HepG2 (cell line): ENCODE measurements around the gene VASH2. TPM values are rescaled to one million over a fixed set of nuclear protein-coding genes. Genes with fewer than 3 reads are reported as not detected.

Experiments used
- ATAC-seq: fragments of 200-7000 bp; cut with Tn5 transposase; 3 replicates; pipeline ENCODE4 v1.9.1; 2020; ENCODE audit warnings: mild to moderate bottlenecking, moderate library complexity
- BruUV-seq: library from RNA; stranded (reverse); fragments of 400-500 nt; replicated peaks from 2 replicates; lab custom pipeline; 2021; lab: Mats Ljungman, UMichigan
- CTCF ChIA-PET: fragments of 300-600 bp; formaldehyde crosslinking; extraction: SDS; loops from one replicate; lab custom pipeline; 2021; ENCODE audit warnings: low total read pairs, inconsistent platforms, low intra/inter-chr PET ratio; lab: Yijun Ruan, JAX
- POLR2A ChIA-PET: fragments of 350-600 bp; sonication (Branson Sonifier 250); formaldehyde crosslinking; loops from one replicate; lab custom pipeline; 2020; ENCODE audit warnings: antibody characterized with exemption, inconsistent platforms; lab: Yijun Ruan, JAX
- DNase-seq: peaks from one replicate; pipeline ENCODE4 v3.0.0-alpha.2; 2015; ENCODE audit warnings: low spot score
- FAIRE-seq: peaks from 3 replicates; lab custom pipeline; 2011; peaks lifted over from hg19 to GRCh38; lab: Jason Lieb, UNC
- H2AFZ ChIP-seq: one replicate; pipeline ENCODE4 v1.6.1; 2011; ENCODE audit warnings: low read length, inconsistent platforms
- H3K27ac ChIP-seq: fragments of 300-600 bp; 3 replicates; pipeline ENCODE4 v1.8.0; 2011; ENCODE audit warnings: mixed run types, mild to moderate bottlenecking, mixed read lengths, low read length, inconsistent platforms; ENCODE audit not compliant: insufficient read depth; ENCODE audit errors: extremely low read length
- H3K27me3 ChIP-seq, 2 experiments: fragments of 200-600 bp in 1 of 2; 2 replicates in 1 of 2; 3 replicates in 1 of 2; pipeline versions ENCODE4 v1.6.0 to v1.8.0; 2011; ENCODE audit warnings: low read length in 2 of 2, mild to moderate bottlenecking in 2 of 2, moderate library complexity in 2 of 2, inconsistent platforms in 1 of 2; ENCODE audit not compliant: insufficient read depth in 2 of 2, control insufficient read depth in 1 of 2
- H3K36me3 ChIP-seq, 2 experiments: fragments of 200-600 bp in 1 of 2; replicated peaks in 1 of 2; 2 replicates in 1 of 2; 3 replicates in 1 of 2; pipeline versions ENCODE4 v1.5.1 to v1.8.0; 2011; ENCODE audit warnings: low read length in 2 of 2, inconsistent platforms in 1 of 2; ENCODE audit not compliant: insufficient read depth in 2 of 2, control insufficient read depth in 1 of 2
- H3K4me1 ChIP-seq: 2 replicates; pipeline ENCODE4 v1.5.1; 2012; ENCODE audit warnings: low read length, inconsistent platforms; ENCODE audit not compliant: insufficient read depth
- H3K4me2 ChIP-seq: 2 replicates; pipeline ENCODE4 v1.6.0; 2011; ENCODE audit warnings: low read depth, low read length, inconsistent platforms
- H3K4me3 ChIP-seq, 3 experiments: fragments of 200-600 bp in 1 of 3; sonication (generic), shearing (Covaris generic) in 1 of 3; replicated peaks in 1 of 3; 2 replicates each; pipeline ENCODE4 v1.5.1; 2011 to 2016; ENCODE audit warnings: low read length in 3 of 3, inconsistent platforms in 2 of 3, low read depth in 2 of 3, mild to moderate bottlenecking in 2 of 3, control low read depth in 1 of 3, mixed read lengths in 1 of 3; ENCODE audit not compliant: insufficient read depth in 1 of 3
- H3K79me2 ChIP-seq: one replicate; pipeline ENCODE4 v1.6.1; 2011; ENCODE audit warnings: low read length, inconsistent platforms; ENCODE audit not compliant: insufficient read depth
- H3K9ac ChIP-seq: 2 replicates; pipeline ENCODE4 v1.6.0; 2011; ENCODE audit warnings: mild to moderate bottlenecking, low read depth, low read length, inconsistent platforms; ENCODE audit not compliant: insufficient read depth
- H3K9me3 ChIP-seq: 2 replicates; pipeline ENCODE4 v1.5.1; 2012; ENCODE audit warnings: mild to moderate bottlenecking, low read length
- H4K20me1 ChIP-seq: 2 replicates; pipeline ENCODE4 v1.6.0; 2011; ENCODE audit warnings: inconsistent platforms, mild to moderate bottlenecking, low read length, moderate library complexity; ENCODE audit not compliant: insufficient read depth
- HNRNPK ChIP-seq: fragments of 200-400 bp; formaldehyde crosslinking; IDR thresholded peaks from 2 replicates; pipeline ENCODE4 v1.6.1; 2018; ENCODE audit warnings: low read length, low read depth, moderate library complexity, mild to moderate bottlenecking; ENCODE audit not compliant: poor library complexity, severe bottlenecking
- SAP130 ChIP-seq: IDR thresholded peaks from 2 replicates; pipeline ENCODE4 v1.6.1; 2016; ENCODE audit warnings: low read depth
- SOX13 ChIP-seq, 3 experiments: fragments of 450-650 bp in 1 of 3; sonication (generic) in 1 of 3; formaldehyde crosslinking in 1 of 3; IDR thresholded peaks in 2 of 3; conservative IDR thresholded peaks in 1 of 3; 2 replicates each; pipeline versions ENCODE4 v1.5.0 to v1.6.1; 2016 to 2020; ENCODE audit warnings: antibody characterized with exemption in 1 of 3, mild to moderate bottlenecking in 1 of 3, missing compliant biosample characterization in 1 of 3, missing genetic modification reagents in 1 of 3, moderate library complexity in 1 of 3
- SOX5 ChIP-seq: IDR thresholded peaks from 2 replicates; pipeline ENCODE4 v1.6.1; 2016; ENCODE audit warnings: borderline replicate concordance
- ZNF605 ChIP-seq: sonication (generic); formaldehyde crosslinking; IDR thresholded peaks from 2 replicates; pipeline ENCODE4 v1.8.0; 2022; ENCODE audit warnings: mild to moderate bottlenecking, missing genetic modification reagents
- ZNF841 ChIP-seq: sonication (generic); formaldehyde crosslinking; IDR thresholded peaks from 2 replicates; pipeline ENCODE4 v1.8.1; 2023; ENCODE audit warnings: missing genetic modification reagents, borderline replicate concordance
- WGBS: methylation state at CpG from one replicate; pipeline ENCODE4 v1.1.6; 2017; ENCODE audit warnings: low lambda C conversion rate; 5-methylcytosine and 5-hydroxymethylcytosine counted together
- in situ Hi-C: cut with HindIII; loops from 2 replicates; pipeline ENCODE4 v1.10.0; 2017; ENCODE audit warnings: low pct_unique_long_range_greater_than_20kb; ENCODE audit not compliant: extremely low pct_ligation_motif_present
- intact Hi-C: fragments of 100-400 bp; cut with micrococcal nuclease; formaldehyde crosslinking; loops from one replicate; pipeline ENCODE4 v1.10.0; 2022; ENCODE audit not compliant: unreplicated experiment
- polyA plus RNA-seq, 8 experiments: library from polyadenylated mRNA; depleted of rRNA in 3 of 8; stranded (reverse) in 7 of 8; unstranded in 1 of 8; fragments of >200 nt; fragmentation: Illumina TruSeq in 4 of 8; extraction: Trizol in 4 of 8; gene quantifications; 2 replicates each; pipeline versions ENCODE4 v1.2.1 to v1.2.3, GENCODE V29; 2011 to 2016; ENCODE audit warnings: low read depth in 4 of 8, missing spikeins in 1 of 8, mixed read lengths in 1 of 8; ENCODE audit not compliant: insufficient read depth in 1 of 8
- total RNA-seq, 5 experiments: library from RNA; depleted of rRNA; stranded (reverse); fragments of >200 nt; fragmentation: Illumina TruSeq; extraction: Trizol; gene quantifications; 2 replicates each; pipeline ENCODE4 v1.2.3, GENCODE V29; 2016; ENCODE audit warnings: low read depth in 1 of 5
- TF ChIP-seq, protein P1 (sequence below): sonication (generic); formaldehyde crosslinking; IDR thresholded peaks from 2 replicates; pipeline ENCODE4 v1.5.0; 2020; ENCODE audit warnings: mild to moderate bottlenecking, missing genetic modification reagents
- TF ChIP-seq, protein P2 (sequence below): sonication (generic); formaldehyde crosslinking; IDR thresholded peaks from 2 replicates; pipeline ENCODE4 v1.4.0; 2020; ENCODE audit warnings: missing genetic modification reagents
- TF ChIP-seq, protein P3 (sequence below): sonication (generic); formaldehyde crosslinking; IDR thresholded peaks from 2 replicates; pipeline ENCODE4 v1.4.0; 2020; ENCODE audit warnings: low read depth, mild to moderate bottlenecking, missing genetic modification reagents
- TF ChIP-seq, protein P4 (sequence below): conservative IDR thresholded peaks from 2 replicates; pipeline ENCODE4 v1.6.1; 2018; ENCODE audit warnings: missing genetic modification reagents
- TF ChIP-seq, protein P5 (sequence below): sonication (generic); formaldehyde crosslinking; IDR thresholded peaks from 2 replicates; pipeline ENCODE4 v1.4.0; 2020; ENCODE audit warnings: missing genetic modification reagents, borderline replicate concordance

The VASH2 gene
- total and polyA plus RNA-seq, 2 of the 13 experiments (the other 11 are each of a cell fraction or from before 2014, with no cell fraction given), result 0.44 to 1.00 TPM

GRCh38 chr1:212930986-212931678 lies 19.2 kb upstream of the VASH2 start:
- Histone ChIP-seq H2AFZ (no peak overlapping the region), H3K4me3 (peak overlapping the region; percentile 11 to 46 (median 33); a peak in 3 of 6 replicates), H3K36me3 (no peaks in the 10 kb centered on the region), H3K4me2 (peak overlapping the region; percentile 66), H3K9me3 (no peaks in the 10 kb centered on the region), H3K27me3 (no peaks in the 10 kb centered on the region), H4K20me1 (no peaks in the 10 kb centered on the region), H3K4me1 (peaks cover 50% of the 10 kb centered on the region), H3K79me2 (no peaks in the 10 kb centered on the region), H3K9ac (peak overlapping the region; percentile 54), H3K27ac (peak overlapping the region; percentile 73)
- intact Hi-C loops, result no loop called here
- FAIRE-seq (peak; percentile 95), ATAC-seq (peak; percentile 85), DNase-seq (peak; percentile 87)
- WGBS, result 26% methylated on average over 10 of the region's 10 CpGs
- in situ Hi-C loops, result no loop called here
- no TSS peak for BruUV-seq
- POLR2A ChIA-PET, result interaction anchor here (1.0 to 1.1 kb wide), 3 partner anchors 10 to 112 kb away, joined by 3 to 4 read pairs (median 4); no protein-coding TSS in a partner anchor
- CTCF ChIA-PET, result no interaction called here
- no peak for TF ChIP-seq ZNF841 (CRISPR knock-in tag)
- peak; percentile 56; the same call in 1 of the 2 replicates for TF ChIP-seq SAP130 (CRISPR knock-in tag)
- TF ChIP-seq SOX5 (CRISPR knock-in tag), result peak; percentile 73
- no peak for TF ChIP-seq HNRNPK
- peak; percentile 42; the same call in 1 of the 2 replicates for TF ChIP-seq SOX13 (IDR thresholded peaks at IDR 0.05)
- peak in 1 of 2 experiments; percentile 76; a peak in 2 of 4 replicates for TF ChIP-seq SOX13 (CRISPR knock-in tag; conservative IDR thresholded peaks at IDR 0.05 in 1 of 2, IDR thresholded peaks at IDR 0.05 in 1 of 2)
- TF ChIP-seq, protein P1, sequence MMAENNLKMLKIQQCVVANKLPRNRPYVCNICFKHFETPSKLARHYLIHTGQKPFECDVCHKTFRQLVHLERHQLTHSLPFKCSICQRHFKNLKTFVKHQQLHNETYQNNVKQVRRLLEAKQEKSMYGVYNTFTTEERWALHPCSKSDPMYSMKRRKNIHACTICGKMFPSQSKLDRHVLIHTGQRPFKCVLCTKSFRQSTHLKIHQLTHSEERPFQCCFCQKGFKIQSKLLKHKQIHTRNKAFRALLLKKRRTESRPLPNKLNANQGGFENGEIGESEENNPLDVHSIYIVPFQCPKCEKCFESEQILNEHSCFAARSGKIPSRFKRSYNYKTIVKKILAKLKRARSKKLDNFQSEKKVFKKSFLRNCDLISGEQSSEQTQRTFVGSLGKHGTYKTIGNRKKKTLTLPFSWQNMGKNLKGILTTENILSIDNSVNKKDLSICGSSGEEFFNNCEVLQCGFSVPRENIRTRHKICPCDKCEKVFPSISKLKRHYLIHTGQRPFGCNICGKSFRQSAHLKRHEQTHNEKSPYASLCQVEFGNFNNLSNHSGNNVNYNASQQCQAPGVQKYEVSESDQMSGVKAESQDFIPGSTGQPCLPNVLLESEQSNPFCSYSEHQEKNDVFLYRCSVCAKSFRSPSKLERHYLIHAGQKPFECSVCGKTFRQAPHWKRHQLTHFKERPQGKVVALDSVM (CRISPR knock-in tag), result no peak
- TF ChIP-seq, protein P2, sequence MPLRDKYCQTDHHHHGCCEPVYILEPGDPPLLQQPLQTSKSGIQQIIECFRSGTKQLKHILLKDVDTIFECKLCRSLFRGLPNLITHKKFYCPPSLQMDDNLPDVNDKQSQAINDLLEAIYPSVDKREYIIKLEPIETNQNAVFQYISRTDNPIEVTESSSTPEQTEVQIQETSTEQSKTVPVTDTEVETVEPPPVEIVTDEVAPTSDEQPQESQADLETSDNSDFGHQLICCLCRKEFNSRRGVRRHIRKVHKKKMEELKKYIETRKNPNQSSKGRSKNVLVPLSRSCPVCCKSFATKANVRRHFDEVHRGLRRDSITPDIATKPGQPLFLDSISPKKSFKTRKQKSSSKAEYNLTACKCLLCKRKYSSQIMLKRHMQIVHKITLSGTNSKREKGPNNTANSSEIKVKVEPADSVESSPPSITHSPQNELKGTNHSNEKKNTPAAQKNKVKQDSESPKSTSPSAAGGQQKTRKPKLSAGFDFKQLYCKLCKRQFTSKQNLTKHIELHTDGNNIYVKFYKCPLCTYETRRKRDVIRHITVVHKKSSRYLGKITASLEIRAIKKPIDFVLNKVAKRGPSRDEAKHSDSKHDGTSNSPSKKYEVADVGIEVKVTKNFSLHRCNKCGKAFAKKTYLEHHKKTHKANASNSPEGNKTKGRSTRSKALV (CRISPR knock-in tag), result no peak
- no peak for TF ChIP-seq ZNF605 (CRISPR knock-in tag)
- TF ChIP-seq, protein P3, sequence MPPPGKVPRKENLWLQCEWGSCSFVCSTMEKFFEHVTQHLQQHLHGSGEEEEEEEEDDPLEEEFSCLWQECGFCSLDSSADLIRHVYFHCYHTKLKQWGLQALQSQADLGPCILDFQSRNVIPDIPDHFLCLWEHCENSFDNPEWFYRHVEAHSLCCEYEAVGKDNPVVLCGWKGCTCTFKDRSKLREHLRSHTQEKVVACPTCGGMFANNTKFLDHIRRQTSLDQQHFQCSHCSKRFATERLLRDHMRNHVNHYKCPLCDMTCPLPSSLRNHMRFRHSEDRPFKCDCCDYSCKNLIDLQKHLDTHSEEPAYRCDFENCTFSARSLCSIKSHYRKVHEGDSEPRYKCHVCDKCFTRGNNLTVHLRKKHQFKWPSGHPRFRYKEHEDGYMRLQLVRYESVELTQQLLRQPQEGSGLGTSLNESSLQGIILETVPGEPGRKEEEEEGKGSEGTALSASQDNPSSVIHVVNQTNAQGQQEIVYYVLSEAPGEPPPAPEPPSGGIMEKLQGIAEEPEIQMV, result no peak
- TF ChIP-seq, protein P4, sequence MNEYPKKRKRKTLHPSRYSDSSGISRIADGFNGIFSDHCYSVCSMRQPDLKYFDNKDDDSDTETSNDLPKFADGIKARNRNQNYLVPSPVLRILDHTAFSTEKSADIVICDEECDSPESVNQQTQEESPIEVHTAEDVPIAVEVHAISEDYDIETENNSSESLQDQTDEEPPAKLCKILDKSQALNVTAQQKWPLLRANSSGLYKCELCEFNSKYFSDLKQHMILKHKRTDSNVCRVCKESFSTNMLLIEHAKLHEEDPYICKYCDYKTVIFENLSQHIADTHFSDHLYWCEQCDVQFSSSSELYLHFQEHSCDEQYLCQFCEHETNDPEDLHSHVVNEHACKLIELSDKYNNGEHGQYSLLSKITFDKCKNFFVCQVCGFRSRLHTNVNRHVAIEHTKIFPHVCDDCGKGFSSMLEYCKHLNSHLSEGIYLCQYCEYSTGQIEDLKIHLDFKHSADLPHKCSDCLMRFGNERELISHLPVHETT, result no peak
- TF ChIP-seq, protein P5, sequence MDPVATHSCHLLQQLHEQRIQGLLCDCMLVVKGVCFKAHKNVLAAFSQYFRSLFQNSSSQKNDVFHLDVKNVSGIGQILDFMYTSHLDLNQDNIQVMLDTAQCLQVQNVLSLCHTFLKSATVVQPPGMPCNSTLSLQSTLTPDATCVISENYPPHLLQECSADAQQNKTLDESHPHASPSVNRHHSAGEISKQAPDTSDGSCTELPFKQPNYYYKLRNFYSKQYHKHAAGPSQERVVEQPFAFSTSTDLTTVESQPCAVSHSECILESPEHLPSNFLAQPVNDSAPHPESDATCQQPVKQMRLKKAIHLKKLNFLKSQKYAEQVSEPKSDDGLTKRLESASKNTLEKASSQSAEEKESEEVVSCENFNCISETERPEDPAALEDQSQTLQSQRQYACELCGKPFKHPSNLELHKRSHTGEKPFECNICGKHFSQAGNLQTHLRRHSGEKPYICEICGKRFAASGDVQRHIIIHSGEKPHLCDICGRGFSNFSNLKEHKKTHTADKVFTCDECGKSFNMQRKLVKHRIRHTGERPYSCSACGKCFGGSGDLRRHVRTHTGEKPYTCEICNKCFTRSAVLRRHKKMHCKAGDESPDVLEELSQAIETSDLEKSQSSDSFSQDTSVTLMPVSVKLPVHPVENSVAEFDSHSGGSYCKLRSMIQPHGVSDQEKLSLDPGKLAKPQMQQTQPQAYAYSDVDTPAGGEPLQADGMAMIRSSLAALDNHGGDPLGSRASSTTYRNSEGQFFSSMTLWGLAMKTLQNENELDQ (CRISPR knock-in tag), result no peak
